MM.1S (cell line): Measurements from ENCODE around the gene MAN1C1.

Source experiments
- DNase-seq: peaks from one replicate; pipeline ENCODE4 v3.0.0-alpha.2; 2015
- H2AFZ ChIP-seq: fragments of 300-600 bp; sonication (generic); 2 replicates; pipeline ENCODE4 v1.6.0; 2016; ENCODE audit warnings: antibody characterized with exemption, low read length
- H3F3A ChIP-seq: fragments of 300-600 bp; sonication (generic); 2 replicates; pipeline ENCODE4 v1.6.1; 2016; ENCODE audit warnings: mild to moderate bottlenecking, antibody characterized with exemption, low read length, moderate library complexity, mixed read lengths; ENCODE audit not compliant: insufficient read depth
- H3K27ac ChIP-seq: fragments of 300-600 bp; sonication (generic); 2 replicates; pipeline ENCODE4 v1.5.1; 2016; ENCODE audit warnings: mild to moderate bottlenecking, low read length
- H3K27me3 ChIP-seq: fragments of 300-600 bp; sonication (generic); replicated peaks from 2 replicates; pipeline ENCODE4 v1.6.0; 2016; ENCODE audit warnings: low read length; ENCODE audit not compliant: insufficient read depth
- H3K36me3 ChIP-seq: fragments of 300-600 bp; sonication (generic); replicated peaks from 2 replicates; pipeline ENCODE4 v1.6.1; 2016; ENCODE audit warnings: mild to moderate bottlenecking, low read length, mixed read lengths; ENCODE audit not compliant: insufficient read depth
- H3K4me1 ChIP-seq: fragments of 300-600 bp; sonication (generic); 2 replicates; pipeline ENCODE4 v1.6.1; 2016; ENCODE audit warnings: low read length, mixed read lengths
- H3K4me2 ChIP-seq: fragments of 300-600 bp; sonication (generic); 2 replicates; pipeline ENCODE4 v1.6.0; 2016; ENCODE audit warnings: low read depth, low read length
- H3K4me3 ChIP-seq: fragments of 300-600 bp; sonication (generic); 2 replicates; pipeline ENCODE4 v1.5.1; 2016; ENCODE audit warnings: low read length, mixed read lengths
- H3K79me2 ChIP-seq: fragments of 300-600 bp; sonication (generic); 2 replicates; pipeline ENCODE4 v1.6.1; 2016; ENCODE audit warnings: mixed run types, low read length, mixed read lengths
- H3K9ac ChIP-seq: fragments of 300-600 bp; sonication (generic); 2 replicates; pipeline ENCODE4 v1.6.1; 2016; ENCODE audit warnings: low read length, mixed read lengths
- H3K9me2 ChIP-seq: fragments of 300-600 bp; sonication (generic); replicated peaks from 2 replicates; pipeline ENCODE4 v1.6.1; 2016; ENCODE audit warnings: mild to moderate bottlenecking, low read length, mixed read lengths; ENCODE audit not compliant: insufficient read depth
- H3K9me3 ChIP-seq: fragments of 300-600 bp; sonication (generic); replicated peaks from 2 replicates; pipeline ENCODE4 v1.6.1; 2016; ENCODE audit warnings: mild to moderate bottlenecking, low read length, mixed read lengths; ENCODE audit not compliant: insufficient read depth
- H4K20me1 ChIP-seq: fragments of 300-600 bp; sonication (generic); 2 replicates; pipeline ENCODE4 v1.6.1; 2016; ENCODE audit warnings: mild to moderate bottlenecking, low read length, moderate library complexity, mixed read lengths; ENCODE audit not compliant: insufficient read depth
- CTCF ChIP-seq: fragments of 300-600 bp; sonication (generic); IDR thresholded peaks from 2 replicates; pipeline ENCODE4 v1.5.1; 2016; ENCODE audit warnings: antibody characterized with exemption, low read length, mixed read lengths
- EZH2 ChIP-seq: fragments of 300-600 bp; sonication (generic); optimal IDR thresholded peaks from 2 replicates; pipeline ENCODE3; 2017; ENCODE audit warnings: low read depth, mild to moderate bottlenecking, antibody characterized with exemption, low read length, mixed read lengths
- EZH2phosphoT487 ChIP-seq: fragments of 300-600 bp; sonication (generic); IDR thresholded peaks from 2 replicates; pipeline ENCODE4 v1.6.1; 2018; ENCODE audit warnings: antibody characterized with exemption, low read length

MAN1C1 gene

GRCh38 chr1:25757151-25757845, 140.7 kb downstream of the MAN1C1 start:
- Histone ChIP-seq H3K4me3 (no peak overlapping the region), H3K27ac (no peak overlapping the region), H3K79me2 (no peaks in the 10 kb centered on the region), H2AFZ (no peak overlapping the region), H3K9me2 (no peaks in the 10 kb centered on the region), H3K27me3 (no peaks in the 10 kb centered on the region), H3K36me3 (no peaks in the 10 kb centered on the region), H3K4me1 (no peaks in the 10 kb centered on the region), H3K9ac (no peak overlapping the region), H3K4me2 (no peak overlapping the region), H4K20me1 (no peaks in the 10 kb centered on the region), H3F3A (no peaks in the 10 kb centered on the region), H3K9me3 (no peaks in the 10 kb centered on the region)
- TF ChIP-seq CTCF: no peak
- no peak for TF ChIP-seq EZH2phosphoT487
- TF ChIP-seq EZH2: no peak
- DNase-seq: no peak

- H3K9me3 ChIP-seq: no peaks in the 10 kb centered on the region
- no peaks in the 10 kb centered on the region for H3F3A ChIP-seq
- H3K79me2 ChIP-seq: no peaks in the 10 kb centered on the region
- no peaks in the 10 kb centered on the region for H3K4me1 ChIP-seq
- no peaks in the 10 kb centered on the region for H3K36me3 ChIP-seq
- H2AFZ ChIP-seq: no peak overlapping the region
- no peaks in the 10 kb centered on the region for H3K27me3 ChIP-seq
- H3K27ac ChIP-seq: no peak overlapping the region
- TF ChIP-seq EZH2: no peak
- TF ChIP-seq EZH2phosphoT487: no peak
- TF ChIP-seq CTCF: no peak
- H3K9me2 ChIP-seq: no peaks in the 10 kb centered on the region
- no peak overlapping the region for H3K4me3 ChIP-seq
- H4K20me1 ChIP-seq: no peaks in the 10 kb centered on the region
- DNase-seq: no peak
- H3K4me2 ChIP-seq: no peak overlapping the region
- no peak overlapping the region for H3K9ac ChIP-seq
Observed at GRCh38 chr1:25757846-25758185, 141.2 kb downstream of the MAN1C1 start.

- H3K4me3 ChIP-seq: no peak overlapping the region
- H3K9me3 ChIP-seq: no peaks in the 10 kb centered on the region
- no peaks in the 10 kb centered on the region for H3K79me2 ChIP-seq
- no peaks in the 10 kb centered on the region for H3K9me2 ChIP-seq
- no peaks in the 10 kb centered on the region for H3F3A ChIP-seq
- no peak overlapping the region for H3K4me2 ChIP-seq
- no peak for DNase-seq
- no peaks in the 10 kb centered on the region for H3K27me3 ChIP-seq
- H3K27ac ChIP-seq: no peak overlapping the region
- no peaks in the 10 kb centered on the region for H4K20me1 ChIP-seq
- H3K9ac ChIP-seq: no peak overlapping the region
- no peak overlapping the region for H2AFZ ChIP-seq
- TF ChIP-seq EZH2phosphoT487 (no peak), EZH2 (no peak)
- no peaks in the 10 kb centered on the region for H3K4me1 ChIP-seq
- H3K36me3 ChIP-seq: no peaks in the 10 kb centered on the region
Observed at GRCh38 chr1:25758466-25759070, 142.0 kb downstream of the MAN1C1 start.

- Histone ChIP-seq H3F3A (no peaks in the 10 kb centered on the region), H3K4me1 (no peaks in the 10 kb centered on the region), H4K20me1 (no peaks in the 10 kb centered on the region), H3K9ac (no peak overlapping the region), H3K27ac (no peak overlapping the region), H3K9me2 (no peaks in the 10 kb centered on the region), H3K27me3 (no peaks in the 10 kb centered on the region), H3K4me3 (no peak overlapping the region), H3K79me2 (no peaks in the 10 kb centered on the region), H2AFZ (no peak overlapping the region), H3K4me2 (no peak overlapping the region), H3K36me3 (no peaks in the 10 kb centered on the region), H3K9me3 (no peaks in the 10 kb centered on the region)
- TF ChIP-seq EZH2 (no peak), EZH2phosphoT487 (no peak), CTCF (no peak)
- DNase-seq: no peak
Observed at GRCh38 chr1:25760122-25760719, 143.6 kb downstream of the MAN1C1 start.
